Left lung (tissue), 10 donors: ENCODE results near the gene NPVF. TPM values are rescaled to one million over a fixed set of nuclear protein-coding genes. Genes with fewer than 3 reads are reported as not detected.

Source experiments
- ATAC-seq: fragments of 200-7000 bp; cut with Tn5 transposase; one replicate; pipeline ENCODE4 v1.9.1; 2020; ENCODE audit warnings: moderate library complexity
- DNase-seq, 4 donors: peaks; one replicate each; pipeline ENCODE4 v3.0.0-alpha.2; 2013 to 2020
- H3K27ac ChIP-seq, 2 donors: fragments of 200-600 bp; sonication (generic) in 1 of 2; one replicate each; pipeline versions ENCODE4 v1.5.0 to v1.8.0; 2020 to 2021
- H3K27me3 ChIP-seq, 2 donors: fragments of 200-600 bp; sonication (generic) in 1 of 2; one replicate each; pipeline versions ENCODE4 v1.5.0 to v1.8.0; 2020 to 2021
- H3K36me3 ChIP-seq, 2 donors: fragments of 200-600 bp; sonication (generic) in 1 of 2; one replicate each; pipeline versions ENCODE4 v1.5.0 to v1.8.0; 2020 to 2021
- H3K4me1 ChIP-seq, 2 donors: fragments of 200-600 bp; one replicate each; pipeline ENCODE4 v1.8.0; 2021
- H3K4me3 ChIP-seq, 2 donors: fragments of 200-600 bp; sonication (generic) in 1 of 2; one replicate each; pipeline versions ENCODE4 v1.5.0 to v1.8.0; 2020 to 2021; ENCODE audit warnings: mild to moderate bottlenecking in 1 of 2
- H3K9me3 ChIP-seq, 2 donors: fragments of 200-600 bp; sonication (generic) in 1 of 2; one replicate each; pipeline versions ENCODE4 v1.5.0 to v1.8.0; 2020 to 2021
- CTCF ChIP-seq, 2 donors: fragments of 200-600 bp; sonication (generic) in 1 of 2; IDR thresholded peaks; one replicate each; pipeline versions ENCODE4 v1.5.0 to v1.8.0; 2021; ENCODE audit warnings: antibody characterized with exemption in 2 of 2
- intact Hi-C, 2 donors: fragments of 100-400 bp; cut with DNase I; formaldehyde crosslinking; loops; one replicate each; pipeline versions ENCODE4 v1.11.2 to v1.14.2; 2022
- polyA plus RNA-seq, 6 donors: library from polyadenylated mRNA; unstranded; fragments of 120-200 nt; gene quantifications; one replicate each; pipeline ENCODE4 v1.2.1, GENCODE V29; 2013; ENCODE audit not compliant: insufficient read length in 6 of 6
- total RNA-seq, 2 donors: library from RNA; stranded (reverse); fragmentation: NEBNext Ultra II Directional; extraction: Animal tissue kit (Norgen Biotek cat#: 25700); gene quantifications; one replicate each; pipeline ENCODE4 v1.2.1, GENCODE V29; 2021
- donor health status: DM: no; HTN: yes; CAD: no.
- donor health status: DM: no; HTN: no; CAD: no.

Gene NPVF
- total and polyA plus RNA-seq, 8 donors = not detected

DNA sequence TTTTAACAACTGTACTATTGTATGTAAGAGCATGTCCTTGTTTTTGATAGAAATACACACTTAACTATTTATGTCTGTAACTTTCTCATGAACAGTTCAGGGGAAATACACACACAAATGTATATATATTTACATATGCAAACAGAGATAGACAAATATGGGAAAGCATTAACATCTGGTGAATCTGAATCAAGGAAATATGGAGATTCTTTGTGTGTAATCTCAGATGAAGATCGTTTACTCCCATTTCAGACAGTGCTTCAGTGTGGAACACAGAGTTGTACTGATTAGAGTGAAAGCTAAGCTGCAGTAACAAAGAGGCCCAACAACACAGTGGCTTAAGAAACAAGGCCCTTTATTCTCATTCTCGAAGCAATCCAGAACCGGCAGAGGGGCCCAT, 26.3 kb upstream of the NPVF start:
- DNase-seq (no peak), ATAC-seq (no peak)
- Histone ChIP-seq H3K4me3 (no peak overlapping the region), H3K27me3 (peaks cover 0 to 4% of the 10 kb centered on the region in 2 donors), H3K36me3 (no peaks in the 10 kb centered on the region), H3K4me1 (peaks cover 0 to 2% of the 10 kb centered on the region in 2 donors), H3K9me3 (no peaks in the 10 kb centered on the region), H3K27ac (no peak overlapping the region)
- TF ChIP-seq CTCF (IDR thresholded peaks at IDR 0.05) = no peak
- intact Hi-C loops = loop anchor here in 1 of 2 donors (2.0 to 5.0 kb wide), 2 partner anchors 136 to 308 kb away; no protein-coding TSS in a partner anchor

DNA sequence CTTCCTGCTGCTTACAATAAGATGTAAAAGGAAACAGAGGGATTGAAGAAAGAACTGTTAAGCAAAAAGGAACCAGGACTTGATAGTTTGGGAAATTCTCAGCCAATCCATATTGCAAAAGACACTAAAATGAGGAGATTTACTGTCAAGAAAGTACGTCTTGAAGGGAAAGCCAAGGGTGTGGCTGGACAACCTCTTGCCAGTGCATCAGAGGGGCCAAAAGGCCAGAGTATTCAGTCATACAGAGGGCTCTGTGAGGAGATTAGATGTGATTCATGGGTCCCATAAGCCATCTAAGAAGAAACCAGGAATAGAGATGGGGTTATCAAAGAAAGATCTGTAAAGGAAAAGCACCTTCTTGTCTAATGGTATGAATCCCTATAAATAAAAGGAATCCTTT, 25.4 kb upstream of the NPVF start:
- Histone ChIP-seq H3K4me3 (no peak overlapping the region), H3K27ac (no peak overlapping the region), H3K4me1 (no peaks in the 10 kb centered on the region), H3K36me3 (no peaks in the 10 kb centered on the region), H3K9me3 (no peaks in the 10 kb centered on the region), H3K27me3 (no peaks in the 10 kb centered on the region)
- TF ChIP-seq CTCF (IDR thresholded peaks at IDR 0.05) = no peak
- no peak for DNase-seq
- ATAC-seq = no peak
- intact Hi-C loops = loop anchor here in 1 of 2 donors (2.0 kb wide), 1 partner anchor 137 kb away; no protein-coding TSS in a partner anchor

DNA sequence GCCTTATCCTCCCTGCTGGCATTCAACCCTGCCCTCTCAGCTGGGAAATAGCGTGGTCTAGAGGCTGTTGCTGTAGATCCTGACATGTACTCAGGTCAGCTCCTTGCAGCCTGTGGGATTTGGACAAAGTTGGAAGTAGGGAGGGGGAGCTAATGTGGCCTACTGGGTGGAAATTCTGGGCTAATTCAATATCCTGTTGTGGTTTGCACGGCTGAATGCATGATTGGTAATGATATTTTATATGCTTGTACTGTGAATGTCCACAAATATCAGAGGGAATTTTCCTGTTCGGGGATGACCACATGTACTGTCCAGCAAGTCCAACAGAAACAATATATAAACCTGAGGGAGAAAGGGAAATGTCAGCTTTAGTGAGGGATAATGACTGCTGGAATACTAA, 22.1 kb upstream of the NPVF start:
- intact Hi-C loops = no loop called here
- DNase-seq = no peak
- Histone ChIP-seq H3K4me3 (no peak overlapping the region), H3K4me1 (no peaks in the 10 kb centered on the region), H3K36me3 (no peaks in the 10 kb centered on the region), H3K27me3 (no peaks in the 10 kb centered on the region), H3K9me3 (no peaks in the 10 kb centered on the region), H3K27ac (no peak overlapping the region)
- TF ChIP-seq CTCF (IDR thresholded peaks at IDR 0.05) = no peak
- ATAC-seq = no peak

DNA sequence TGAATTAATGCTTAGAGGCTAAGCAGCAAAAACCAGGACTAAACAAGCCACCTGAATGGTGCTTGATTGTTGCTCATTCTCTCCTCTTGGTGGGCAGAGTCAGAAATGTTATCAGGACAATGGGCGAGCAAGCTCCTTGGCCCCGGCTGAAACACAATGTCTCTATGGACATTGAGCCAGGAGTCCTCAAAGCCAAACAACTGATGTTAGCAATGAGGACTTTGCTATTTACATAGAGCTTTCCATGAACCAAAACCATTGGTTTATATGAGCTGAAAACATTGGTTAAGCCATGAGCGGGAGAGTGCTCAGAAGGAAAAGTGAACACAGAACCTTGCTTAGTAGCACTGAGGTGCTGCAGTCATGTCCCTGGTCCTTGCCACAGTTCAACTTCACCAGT, 21.5 kb upstream of the NPVF start:
- no peak overlapping the region for H3K4me3 ChIP-seq

GRCh38 chr7:25246306-25246705, 18.0 kb upstream of the NPVF start:
- DNase-seq (no peak), ATAC-seq (no peak)
- Histone ChIP-seq H3K27ac (no peak overlapping the region), H3K4me1 (no peaks in the 10 kb centered on the region), H3K4me3 (no peak overlapping the region), H3K36me3 (no peaks in the 10 kb centered on the region), H3K9me3 (no peaks in the 10 kb centered on the region), H3K27me3 (no peaks in the 10 kb centered on the region)
- no peak for TF ChIP-seq CTCF (IDR thresholded peaks at IDR 0.05)
- intact Hi-C loops = no loop called here

More for the DNA sequence above, 21.5 kb upstream of the NPVF start:
- no peak for ATAC-seq
- Histone ChIP-seq H3K4me1 (no peaks in the 10 kb centered on the region), H3K27ac (no peak overlapping the region), H3K9me3 (no peaks in the 10 kb centered on the region), H3K27me3 (no peaks in the 10 kb centered on the region), H3K36me3 (no peaks in the 10 kb centered on the region)
- no peak for TF ChIP-seq CTCF (IDR thresholded peaks at IDR 0.05)
- intact Hi-C loops = no loop called here
- no peak for DNase-seq
